Measurements from ENCODE around the gene NEMP2.

NEMP2 gene

GRCh38 chr2:190524928-190525327 is 9.6 kb downstream of the NEMP2 start:
- Histone ChIP-seq H3K4me2 (ENCODE audit: low read length) (no peak overlapping the region), H3K36me3 (ENCODE audit: control insufficient read depth, low read length) (peaks cover 17% of the 10 kb centered on the region), H4K20me1 (ENCODE audit: control insufficient read depth, insufficient read depth, low read depth, low read length) (no peaks in the 10 kb centered on the region), H3K9me2 (replicated peaks; ENCODE audit: control insufficient read depth, low read length) (no peaks in the 10 kb centered on the region), H3K4me1 (ENCODE audit: control insufficient read depth, low read length) (peaks cover 42% of the 10 kb centered on the region), H3K4me3 (ENCODE audit: low read length) (no peak overlapping the region), H3K79me2 (ENCODE audit: control insufficient read depth, low read length) (peaks cover 17% of the 10 kb centered on the region), H3F3A (ENCODE audit: control insufficient read depth, insufficient read depth) (peaks cover 10% of the 10 kb centered on the region), H3K9me3 (ENCODE audit: control insufficient read depth, insufficient read depth, low read length) (no peaks in the 10 kb centered on the region), H3K27me3 (ENCODE audit: control insufficient read depth, low read length) (no peaks in the 10 kb centered on the region), H3K27ac (ENCODE audit: low read depth, low read length) (no peak overlapping the region)
- TF ChIP-seq CTCF (IDR thresholded peaks at IDR 0.05; ENCODE audit: low read depth, low read length, poor library complexity, severe bottlenecking): no peak
- no peak for TF ChIP-seq EZH2phosphoT487 (IDR thresholded peaks at IDR 0.05; ENCODE audit: borderline replicate concordance, low read length)

DNA sequence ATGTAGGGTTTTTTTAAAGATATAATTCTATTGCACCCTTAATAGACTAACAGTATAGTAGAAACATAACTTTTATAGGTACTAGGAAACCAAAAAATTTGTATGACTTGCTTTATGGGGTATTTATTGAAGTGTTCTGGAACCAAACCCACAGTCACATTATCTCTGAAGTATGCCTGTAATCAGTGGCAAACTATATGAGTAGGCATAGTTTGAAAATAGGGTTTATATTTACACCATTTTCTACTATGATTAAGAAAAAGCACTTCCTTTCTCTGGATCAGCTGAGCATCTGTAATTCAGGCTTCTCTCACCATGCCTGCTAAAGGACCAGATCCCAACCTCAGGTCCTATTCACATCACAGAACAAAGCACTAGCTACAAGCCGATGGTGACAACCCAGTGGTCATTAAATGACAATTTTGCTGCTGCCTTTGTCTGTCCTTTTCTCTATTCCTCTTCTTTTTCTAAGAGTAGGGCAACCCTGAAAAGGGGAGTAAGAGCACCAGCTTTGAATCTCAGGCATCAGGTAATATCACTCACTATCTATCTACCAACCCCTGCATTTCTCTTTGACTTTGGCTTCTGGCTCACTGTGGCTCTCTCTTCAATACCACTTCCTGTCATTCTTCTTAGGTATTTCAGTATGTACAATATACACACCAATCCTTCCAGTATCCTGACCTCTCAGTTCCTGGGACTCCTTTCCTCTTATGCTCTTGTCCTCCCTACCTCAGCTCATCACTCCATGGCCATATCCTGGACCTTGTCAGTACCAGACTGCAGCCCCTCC is 14.4 kb downstream of the NEMP2 start:
- H3K4me3 ChIP-seq (ENCODE audit: low read length): no peak overlapping the region
- H4K20me1 ChIP-seq (ENCODE audit: control insufficient read depth, insufficient read depth, low read depth, low read length): no peaks in the 10 kb centered on the region
- no peak overlapping the region for H3K4me2 ChIP-seq (ENCODE audit: low read length)
- H3K27ac ChIP-seq (ENCODE audit: low read depth, low read length): no peak overlapping the region
- no peaks in the 10 kb centered on the region for H3K9me3 ChIP-seq (ENCODE audit: control insufficient read depth, insufficient read depth, low read length)
- no peaks in the 10 kb centered on the region for H3K9me2 ChIP-seq (replicated peaks; ENCODE audit: control insufficient read depth, low read length)
- H3F3A ChIP-seq (ENCODE audit: control insufficient read depth, insufficient read depth): no peaks in the 10 kb centered on the region
- TF ChIP-seq CTCF (IDR thresholded peaks at IDR 0.05; ENCODE audit: low read depth, low read length, poor library complexity, severe bottlenecking) (no peak), EZH2phosphoT487 (IDR thresholded peaks at IDR 0.05; ENCODE audit: borderline replicate concordance, low read length) (no peak)
- no peaks in the 10 kb centered on the region for H3K27me3 ChIP-seq (ENCODE audit: control insufficient read depth, low read length)
- H3K4me1 ChIP-seq (ENCODE audit: control insufficient read depth, low read length): peaks cover 9% of the 10 kb centered on the region
- no peaks in the 10 kb centered on the region for H3K79me2 ChIP-seq (ENCODE audit: control insufficient read depth, low read length)
- peaks cover 40% of the 10 kb centered on the region for H3K36me3 ChIP-seq (ENCODE audit: control insufficient read depth, low read length)

DNA sequence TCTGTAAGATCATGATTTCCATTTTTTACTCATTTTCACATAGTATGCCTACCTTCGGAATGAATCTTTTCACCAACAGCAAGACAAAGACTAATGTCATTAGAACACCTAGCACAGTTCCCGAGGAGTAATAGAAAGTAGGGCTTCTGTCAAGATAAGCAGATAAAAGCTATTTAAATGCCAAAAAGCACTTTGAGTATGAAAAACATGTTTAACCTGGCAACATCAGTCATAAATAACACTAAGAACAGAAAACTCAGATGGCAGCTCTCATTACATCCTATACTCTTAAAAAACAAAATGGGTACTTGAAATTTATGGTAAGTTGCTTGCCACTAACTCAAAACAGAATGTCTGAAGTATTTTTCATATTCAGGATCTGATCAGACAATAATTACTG is 17.1 kb downstream of the NEMP2 start:
- no peaks in the 10 kb centered on the region for H3K9me3 ChIP-seq (ENCODE audit: control insufficient read depth, insufficient read depth, low read length)
- H3K36me3 ChIP-seq (ENCODE audit: control insufficient read depth, low read length): peaks cover 44% of the 10 kb centered on the region
- H3K4me2 ChIP-seq (ENCODE audit: low read length): no peak overlapping the region
- TF ChIP-seq EZH2phosphoT487 (IDR thresholded peaks at IDR 0.05; ENCODE audit: borderline replicate concordance, low read length) (no peak), CTCF (IDR thresholded peaks at IDR 0.05; ENCODE audit: low read depth, low read length, poor library complexity, severe bottlenecking) (no peak)
- no peaks in the 10 kb centered on the region for H3K27me3 ChIP-seq (ENCODE audit: control insufficient read depth, low read length)
- H4K20me1 ChIP-seq (ENCODE audit: control insufficient read depth, insufficient read depth, low read depth, low read length): no peaks in the 10 kb centered on the region
- H3F3A ChIP-seq (ENCODE audit: control insufficient read depth, insufficient read depth): no peaks in the 10 kb centered on the region
- H3K79me2 ChIP-seq (ENCODE audit: control insufficient read depth, low read length): no peaks in the 10 kb centered on the region
- no peaks in the 10 kb centered on the region for H3K9me2 ChIP-seq (replicated peaks; ENCODE audit: control insufficient read depth, low read length)
- H3K4me3 ChIP-seq (ENCODE audit: low read length): no peak overlapping the region
- H3K4me1 ChIP-seq (ENCODE audit: control insufficient read depth, low read length): peaks cover 9% of the 10 kb centered on the region
- no peak overlapping the region for H3K27ac ChIP-seq (ENCODE audit: low read depth, low read length)

Measured in DOHH2 (cell line).